GM12878 (cell line): ENCODE measurements around the gene TSHZ2.

Source experiments
- CTCF ChIP-seq, 3 experiments: IDR thresholded peaks in 2 of 3; conservative IDR thresholded peaks in 1 of 3; 2 replicates each; pipeline ENCODE4 v1.5.1; 2011; ENCODE audit warnings: low read depth in 3 of 3, low read length in 3 of 3, mild to moderate bottlenecking in 3 of 3, control low read depth in 2 of 3, moderate library complexity in 2 of 3, inconsistent platforms in 1 of 3, mixed read lengths in 1 of 3; ENCODE audit not compliant: control insufficient read depth in 2 of 3, insufficient read depth in 1 of 3; ENCODE audit errors: extremely low read depth in 1 of 3
- GABPA ChIP-seq: IDR thresholded peaks from 2 replicates; pipeline ENCODE4 v1.6.1; 2014; ENCODE audit warnings: antibody characterized with exemption, low read depth, mild to moderate bottlenecking, inconsistent platforms
- TARDBP ChIP-seq: IDR thresholded peaks from 2 replicates; pipeline ENCODE4 v1.6.1; 2016; ENCODE audit warnings: borderline replicate concordance
- TBL1XR1 ChIP-seq: IDR thresholded peaks from 2 replicates; pipeline ENCODE4 v1.6.1; 2012; ENCODE audit warnings: low read depth, low read length, improper control_type of control experiment

DNA sequence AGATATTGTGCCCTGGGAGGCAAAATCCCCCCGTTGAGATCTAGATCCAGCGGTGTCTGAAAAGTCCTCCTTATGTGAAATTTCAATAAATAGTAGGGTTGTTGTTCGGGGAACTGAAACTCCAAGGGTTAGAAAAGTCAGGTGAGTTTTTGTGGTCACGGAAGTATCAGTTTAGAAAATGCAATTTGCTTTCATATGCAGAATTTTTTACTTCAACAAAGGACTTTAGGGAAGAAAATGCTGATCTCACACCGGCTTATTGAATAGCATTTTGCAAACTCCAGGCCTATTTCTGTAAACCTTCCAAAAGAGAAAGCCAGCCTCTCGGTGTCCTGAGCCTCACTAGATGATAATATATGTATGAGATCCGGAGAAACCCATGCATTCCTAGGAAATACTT, 254.7 kb downstream of the TSHZ2 start:
- TF ChIP-seq CTCF (IDR thresholded peaks at IDR 0.05 in 2 of 3, conservative IDR thresholded peaks at IDR 0.05 in 1 of 3; ENCODE audit: control insufficient read depth in 2 of 3, extremely low read depth in 1 of 3, insufficient read depth in 1 of 3, low read depth in 3 of 3, low read length in 3 of 3), result no peak
- TF ChIP-seq GABPA, result no peak
- TF ChIP-seq TARDBP, result no peak
- no peak for TF ChIP-seq TBL1XR1
